Chondrocyte (in vitro differentiated cells): ENCODE measurements around the gene TMEM178B. TPM values are rescaled to one million over a fixed set of nuclear protein-coding genes. Genes with fewer than 3 reads are reported as not detected.

Experiments used
- DNase-seq: peaks from one replicate; pipeline ENCODE4 v3.0.0; 2021; ENCODE audit warnings: mixed read lengths, low spot score
- H3K27ac Mint-ChIP-seq: one replicate; pipeline ENCODE4 v1.8.0; 2021; ENCODE audit warnings: mild to moderate bottlenecking, moderate library complexity, mixed read lengths; ENCODE audit not compliant: unreplicated experiment
- H3K27me3 Mint-ChIP-seq: 2 replicates; pipeline ENCODE4 v1.8.0; 2021; ENCODE audit warnings: low read depth, mixed read lengths
- H3K36me3 Mint-ChIP-seq: 2 replicates; pipeline ENCODE4 v1.8.0; 2021; ENCODE audit warnings: low read depth, mixed read lengths
- H3K4me1 Mint-ChIP-seq: 2 replicates; pipeline ENCODE4 v1.8.0; 2021; ENCODE audit warnings: low read depth, mild to moderate bottlenecking, mixed read lengths
- H3K4me3 Mint-ChIP-seq: one replicate; pipeline ENCODE4 v1.8.0; 2021; ENCODE audit warnings: mild to moderate bottlenecking, moderate library complexity, mixed read lengths; ENCODE audit not compliant: unreplicated experiment
- H3K9me3 Mint-ChIP-seq: 2 replicates; pipeline ENCODE4 v1.8.0; 2021; ENCODE audit warnings: low read depth, mixed read lengths
- CTCF ChIP-seq: fragments of 200-600 bp; sonication (generic); IDR thresholded peaks from 2 replicates; pipeline ENCODE4 v1.5.0; 2021; ENCODE audit warnings: antibody characterized with exemption, mild to moderate bottlenecking, moderate library complexity
- total RNA-seq: library from RNA; stranded (reverse); gene quantifications from 3 replicates; pipeline ENCODE4 v1.2.1, GENCODE V29; 2021

TMEM178B gene
- total RNA-seq, 1 donor from 2014 or later, result 0.92 TPM

- Mint-ChIP-seq H3K9me3 (no peaks in the 10 kb centered on the region), H3K27me3 (peaks cover 6% of the 10 kb centered on the region), H3K4me3 (no peak overlapping the region), H3K27ac (no peak overlapping the region), H3K36me3 (no peaks in the 10 kb centered on the region), H3K4me1 (no peaks in the 10 kb centered on the region)
- DNase-seq, result no peak
- TF ChIP-seq CTCF, result no peak
Measured at GRCh38 chr7:141320287-141320686, 246.4 kb downstream of the TMEM178B start.

GRCh38 chr7:141322383-141322782, 248.5 kb downstream of the TMEM178B start:
- no peaks in the 10 kb centered on the region for H3K36me3 Mint-ChIP-seq
- no peak for TF ChIP-seq CTCF
- H3K27ac Mint-ChIP-seq, result no peak overlapping the region
- DNase-seq, result no peak
- no peaks in the 10 kb centered on the region for H3K9me3 Mint-ChIP-seq
- H3K4me1 Mint-ChIP-seq, result no peaks in the 10 kb centered on the region
- peaks cover 9% of the 10 kb centered on the region for H3K27me3 Mint-ChIP-seq
- H3K4me3 Mint-ChIP-seq, result no peak overlapping the region

GRCh38 chr7:141323826-141324225, 250.0 kb downstream of the TMEM178B start:
- TF ChIP-seq CTCF, result no peak
- H3K27ac Mint-ChIP-seq, result no peak overlapping the region
- H3K4me1 Mint-ChIP-seq, result no peaks in the 10 kb centered on the region
- no peak overlapping the region for H3K4me3 Mint-ChIP-seq
- no peak for DNase-seq
- H3K27me3 Mint-ChIP-seq, result peaks cover 9% of the 10 kb centered on the region
- no peaks in the 10 kb centered on the region for H3K36me3 Mint-ChIP-seq
- no peaks in the 10 kb centered on the region for H3K9me3 Mint-ChIP-seq

- no peak overlapping the region for H3K4me3 Mint-ChIP-seq
- DNase-seq, result no peak
- H3K27me3 Mint-ChIP-seq, result peaks cover 9% of the 10 kb centered on the region
- H3K36me3 Mint-ChIP-seq, result no peaks in the 10 kb centered on the region
- TF ChIP-seq CTCF, result no peak
- no peak overlapping the region for H3K27ac Mint-ChIP-seq
- no peaks in the 10 kb centered on the region for H3K9me3 Mint-ChIP-seq
- H3K4me1 Mint-ChIP-seq, result no peaks in the 10 kb centered on the region
Measured at GRCh38 chr7:141324870-141325269, 251.0 kb downstream of the TMEM178B start.

DNA sequence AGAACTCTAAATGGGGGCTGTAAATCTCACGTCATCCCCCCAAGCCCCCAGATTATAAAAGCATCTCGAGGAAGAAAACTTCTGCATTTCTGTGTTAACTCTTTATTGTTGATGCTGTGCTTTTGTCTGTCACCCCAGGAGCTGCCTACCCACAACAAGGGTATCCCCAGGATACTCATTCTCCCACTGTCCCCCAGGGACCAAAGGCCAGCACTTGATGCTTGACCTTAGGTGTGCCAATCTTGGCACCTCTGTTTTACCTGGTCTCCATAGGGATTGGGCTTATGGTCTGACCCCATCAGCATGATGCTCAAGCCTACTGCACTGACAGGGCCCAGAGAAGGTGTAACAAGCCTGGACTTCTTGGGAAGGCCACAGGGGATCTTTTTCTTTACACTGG, 251.4 kb downstream of the TMEM178B start:
- Mint-ChIP-seq H3K36me3 (no peaks in the 10 kb centered on the region), H3K27me3 (peaks cover 9% of the 10 kb centered on the region), H3K9me3 (no peaks in the 10 kb centered on the region), H3K4me3 (no peak overlapping the region), H3K4me1 (no peaks in the 10 kb centered on the region), H3K27ac (no peak overlapping the region)
- DNase-seq, result no peak
- TF ChIP-seq CTCF, result no peak
